Right renal cortex interstitium (tissue), 3 donors: Measurements from ENCODE around the gene MYB. TPM values are rescaled to one million over a fixed set of nuclear protein-coding genes. Genes with fewer than 3 reads are reported as not detected.
"Not testable (repeated sequence)": the region's sequence is repeated elsewhere in the genome, so short reads cannot be mapped to it uniquely, and the experiment has no call there.

ENCODE experiments used
- DNase-seq, 3 donors: peaks; one replicate each; pipeline ENCODE4 v3.0.0-alpha.2; 2013; ENCODE audit warnings: low read depth in 3 of 3, low spot score in 2 of 3
- polyA plus RNA-seq, 3 donors: library from polyadenylated mRNA; unstranded; fragments of 120-200 nt; gene quantifications; one replicate each; pipeline ENCODE4 v1.2.1, GENCODE V29; 2013; ENCODE audit not compliant: insufficient read length in 3 of 3

MYB gene
- polyA plus RNA-seq, 3 donors = 3.9 to 4.6 (median 4.4) TPM

DNA sequence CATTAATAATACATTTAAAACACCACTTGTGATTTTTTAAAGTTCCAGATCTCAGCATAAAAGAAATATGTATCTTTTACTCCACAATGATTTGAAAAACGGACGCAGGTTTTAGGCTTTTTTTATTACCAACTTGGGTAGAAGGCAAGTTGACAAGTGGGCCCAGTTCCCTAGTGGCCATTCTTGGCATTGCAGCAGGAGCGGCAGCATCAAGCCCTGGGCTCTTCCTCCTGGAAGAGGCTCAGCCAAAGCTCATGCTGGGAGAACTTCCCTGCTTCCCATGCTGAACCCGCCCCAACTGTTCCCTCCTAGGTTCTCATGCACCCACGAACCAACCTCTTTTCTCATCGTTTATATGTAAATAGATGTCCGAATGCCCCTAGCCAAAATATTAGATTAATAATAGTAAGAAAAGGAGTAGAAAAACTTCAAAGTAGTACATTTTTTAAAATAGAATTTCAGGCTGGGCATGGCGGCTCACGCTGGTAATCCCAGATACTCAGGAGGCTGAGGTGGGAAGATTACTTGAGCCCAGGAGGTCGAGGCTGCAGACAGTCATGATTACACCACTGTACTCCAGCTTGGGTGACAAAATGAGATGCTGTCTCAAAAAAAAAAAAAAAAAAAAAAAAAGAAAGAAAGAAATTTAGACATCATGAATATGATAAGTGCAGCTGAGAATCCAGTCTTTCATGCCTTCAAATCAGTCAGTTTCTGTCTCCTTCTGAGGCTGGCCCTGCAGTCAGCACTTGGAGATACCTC, 18.2 kb upstream of the MYB start:
- no peak for DNase-seq

DNA sequence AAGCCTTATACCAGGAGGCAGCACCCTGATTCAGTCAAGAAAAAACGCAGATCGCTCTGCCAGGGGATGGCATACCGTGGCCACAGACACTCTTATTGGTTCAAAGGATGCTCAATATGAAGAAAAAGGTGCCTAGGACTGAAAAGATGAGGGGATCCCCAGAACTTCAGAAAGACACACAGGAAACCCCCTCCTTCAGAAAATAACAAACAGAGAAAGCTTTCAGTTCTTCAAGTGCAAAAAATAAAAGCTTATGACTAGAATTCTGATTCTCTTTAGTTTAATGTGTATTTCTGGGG, 17.7 kb upstream of the MYB start:
- DNase-seq = no peak

DNA sequence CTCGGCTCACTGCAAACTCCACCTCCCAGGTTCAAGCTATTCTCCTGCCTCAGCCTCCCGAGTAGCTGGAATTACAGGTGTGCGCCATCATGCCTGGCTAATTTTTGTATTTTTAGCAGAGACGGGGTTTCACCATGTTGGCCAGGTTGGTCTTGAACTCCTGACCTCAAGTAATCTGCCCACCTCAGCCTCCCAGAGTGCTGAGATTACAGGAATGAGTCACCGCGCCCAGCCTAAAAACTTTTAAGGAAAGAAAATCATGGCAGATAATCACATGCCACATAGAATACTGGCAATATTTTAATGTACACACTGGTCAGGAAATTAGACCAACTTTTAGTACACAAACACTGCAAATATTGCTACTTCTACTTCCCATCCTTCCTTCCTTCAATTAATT, 16.7 kb upstream of the MYB start:
- not testable (repeated sequence) for DNase-seq

DNA sequence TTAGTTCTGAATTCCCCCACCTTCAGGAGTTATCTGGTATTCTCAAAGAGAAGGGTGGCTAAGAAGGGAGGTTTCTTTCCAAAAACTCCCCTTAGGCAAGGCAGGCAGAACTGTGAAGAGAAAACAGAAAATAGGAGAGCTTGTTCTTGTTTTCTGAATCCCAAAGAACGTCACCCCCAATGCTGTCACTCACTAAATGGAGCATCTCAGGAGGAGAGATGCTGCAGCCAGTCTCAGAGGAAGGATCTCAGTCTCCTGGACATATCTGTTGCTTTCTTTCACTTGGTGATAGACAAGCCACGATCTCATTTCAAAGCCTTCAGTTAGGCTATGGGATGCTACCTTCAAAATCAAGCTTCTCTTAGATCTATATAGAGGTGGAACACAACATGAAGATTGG, 16.1 kb upstream of the MYB start:
- DNase-seq = no peak

DNA sequence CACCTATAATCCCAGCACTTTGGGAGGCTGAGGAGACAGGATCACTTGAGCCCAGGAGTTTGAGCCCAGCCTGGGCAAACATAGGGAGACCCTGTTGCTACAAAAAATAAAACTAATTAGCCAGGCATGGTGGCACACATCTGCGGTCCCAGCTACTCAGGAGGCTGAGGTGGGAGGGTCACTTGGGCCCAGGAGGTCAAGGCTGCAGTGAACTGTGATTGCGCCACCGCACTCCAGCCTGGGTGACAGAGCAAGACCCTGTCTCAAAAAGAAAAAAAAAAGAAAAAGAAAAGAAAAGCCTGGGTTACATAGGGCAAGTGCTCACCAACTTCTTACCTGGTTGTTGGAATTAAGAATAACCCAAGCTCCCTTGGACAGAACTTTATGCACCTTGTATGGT, 14.6 kb upstream of the MYB start:
- DNase-seq = no peak

DNA sequence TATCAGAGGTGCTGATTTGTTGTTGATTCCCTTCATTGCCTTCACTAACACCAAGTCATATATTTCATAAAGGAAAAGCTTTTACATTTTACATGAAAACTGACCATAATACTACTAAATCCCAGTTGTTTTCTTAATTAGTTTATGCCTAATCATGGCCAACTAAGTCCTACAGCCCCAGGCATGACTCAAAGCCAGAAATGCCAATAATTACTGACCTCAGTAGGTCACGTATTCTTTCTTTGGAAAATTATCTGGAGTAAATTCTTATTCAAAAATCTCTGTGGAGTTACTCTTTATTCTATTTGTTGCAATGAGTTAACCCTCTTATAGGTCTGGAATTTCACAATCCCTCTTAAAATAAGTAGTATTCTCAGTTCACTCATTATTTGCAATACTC, 13.5 kb upstream of the MYB start:
- no peak for DNase-seq

DNA sequence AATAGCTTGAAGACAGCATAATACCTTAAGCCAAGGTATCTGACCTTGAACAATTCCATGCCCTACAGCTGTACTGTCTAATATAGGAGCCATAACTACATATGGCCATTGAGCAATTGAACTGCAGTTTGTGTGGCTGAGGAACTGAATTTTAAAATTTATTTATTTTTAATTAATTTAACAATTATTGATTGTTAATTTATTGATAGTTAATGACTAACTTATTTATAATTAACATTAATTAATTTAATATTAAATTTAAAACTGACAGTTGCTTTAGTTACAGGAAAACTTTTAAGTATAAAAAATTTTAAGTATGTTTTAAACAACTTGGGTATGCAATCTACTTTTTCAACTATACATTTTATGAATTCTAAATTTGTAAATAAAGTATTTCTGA, 12.3 kb upstream of the MYB start:
- DNase-seq = no peak

DNA sequence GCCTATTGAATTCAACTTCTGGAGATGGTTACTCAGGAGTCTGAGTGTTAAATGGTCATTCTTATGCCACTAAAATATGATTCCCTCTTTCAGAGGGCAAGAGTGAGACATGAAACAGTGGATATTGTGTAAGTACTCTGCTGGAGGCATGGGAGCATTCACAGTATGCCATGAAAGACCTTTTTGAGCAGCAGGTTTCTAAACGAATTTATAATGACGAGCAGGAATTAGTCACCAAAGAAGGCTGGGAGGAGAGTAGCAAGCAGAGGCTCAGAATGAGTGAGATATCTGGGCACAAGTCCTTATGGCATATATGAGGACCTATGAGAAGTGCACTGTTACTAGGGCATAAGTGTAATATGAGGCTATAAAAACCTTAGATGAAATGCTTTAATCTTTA, 10.9 kb upstream of the MYB start:
- DNase-seq = no peak

DNA sequence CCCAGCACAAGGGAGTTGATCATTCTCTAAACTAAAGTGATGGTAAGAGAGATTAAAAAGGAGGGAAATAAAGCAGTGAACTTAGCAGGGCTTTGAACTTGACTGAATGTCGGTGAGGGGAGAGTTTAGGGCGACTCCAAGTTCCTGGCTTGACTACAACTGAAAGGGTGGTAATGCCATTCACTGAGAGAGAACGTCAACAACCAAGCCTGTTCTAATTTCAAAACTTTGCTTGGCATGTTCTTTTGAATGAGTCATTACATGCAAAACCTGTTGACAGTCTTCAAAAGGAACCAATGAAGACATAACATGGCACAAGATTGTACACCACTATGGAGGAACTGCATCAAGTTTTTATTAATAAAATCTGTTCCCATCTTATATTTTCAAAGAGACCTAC, 10.3 kb upstream of the MYB start:
- no peak for DNase-seq

DNA sequence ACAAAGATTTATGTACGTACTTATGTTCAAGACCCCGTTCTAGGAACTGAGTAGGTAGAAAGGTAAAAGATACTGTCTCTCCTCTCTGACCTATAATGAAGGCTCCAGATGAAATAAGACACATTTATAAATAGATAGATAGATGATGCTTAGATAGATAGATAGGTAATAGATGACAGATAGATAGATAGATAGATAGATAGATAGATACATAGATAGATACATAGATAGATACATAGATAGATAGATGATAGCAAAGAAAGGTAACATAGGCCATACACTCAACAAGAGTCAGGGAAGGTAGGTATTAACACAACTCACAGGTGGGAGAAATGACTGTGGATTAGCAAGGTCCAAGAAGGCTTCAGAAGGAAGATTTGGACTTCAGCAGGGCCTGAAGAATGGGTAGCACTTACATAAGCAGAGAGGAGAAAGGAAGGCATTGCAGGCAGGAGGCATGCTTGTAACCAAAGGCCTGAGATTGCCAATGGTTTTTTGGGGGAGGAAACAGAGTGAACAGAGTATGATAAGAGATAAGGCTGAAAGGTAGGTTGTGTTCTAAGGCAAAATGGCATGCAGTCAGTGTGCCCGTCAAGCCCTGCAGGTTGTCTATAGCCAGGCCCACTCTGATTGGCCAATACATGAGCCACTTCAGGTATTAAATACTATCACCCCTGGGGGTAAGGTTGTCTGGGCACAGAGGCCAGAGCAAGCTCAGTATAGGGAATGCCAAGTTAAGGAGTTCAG, 7.7 kb upstream of the MYB start:
- DNase-seq = no peak

DNA sequence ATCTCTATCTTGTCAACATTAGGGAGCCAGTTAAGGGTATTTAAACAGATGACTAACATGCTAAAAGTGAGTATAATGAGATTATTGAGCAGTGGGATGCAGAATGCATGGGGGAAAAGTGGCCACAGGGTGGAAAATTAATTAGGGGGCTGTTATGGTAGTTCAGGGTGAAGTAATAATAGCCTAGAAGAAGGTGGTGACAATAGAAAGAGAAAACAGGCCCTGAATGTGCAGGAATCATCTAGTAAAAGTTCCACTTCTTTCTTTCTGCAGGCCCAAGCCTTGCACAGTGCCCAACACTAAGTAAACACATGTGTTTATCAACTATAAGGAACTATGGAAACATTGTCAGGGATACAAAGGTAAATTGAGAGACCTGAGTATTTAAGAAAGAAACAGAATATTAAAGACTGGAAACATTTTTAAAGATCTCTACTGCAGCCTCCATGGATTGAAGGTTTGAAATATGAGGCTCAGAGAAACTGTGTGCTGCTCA, 7.1 kb upstream of the MYB start:
- no peak for DNase-seq

DNA sequence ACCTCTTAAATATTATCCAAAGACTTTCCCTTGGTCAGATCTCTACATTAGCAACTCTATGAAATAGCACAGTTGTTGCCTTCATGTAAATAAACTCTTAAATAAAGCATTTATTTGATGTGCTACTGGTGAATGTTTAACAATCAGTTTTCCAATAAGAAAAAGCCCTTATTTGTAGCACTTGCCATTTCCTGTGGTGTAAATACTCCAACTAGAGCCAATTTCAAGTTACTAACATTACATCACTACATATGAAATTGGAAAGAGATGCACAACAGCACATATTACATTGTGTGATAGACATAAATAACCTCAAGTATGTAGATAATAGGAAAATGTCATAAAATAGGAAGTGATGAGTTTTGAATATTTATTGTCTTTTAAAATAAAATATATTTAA, 5.0 kb upstream of the MYB start:
- DNase-seq = no peak

DNA sequence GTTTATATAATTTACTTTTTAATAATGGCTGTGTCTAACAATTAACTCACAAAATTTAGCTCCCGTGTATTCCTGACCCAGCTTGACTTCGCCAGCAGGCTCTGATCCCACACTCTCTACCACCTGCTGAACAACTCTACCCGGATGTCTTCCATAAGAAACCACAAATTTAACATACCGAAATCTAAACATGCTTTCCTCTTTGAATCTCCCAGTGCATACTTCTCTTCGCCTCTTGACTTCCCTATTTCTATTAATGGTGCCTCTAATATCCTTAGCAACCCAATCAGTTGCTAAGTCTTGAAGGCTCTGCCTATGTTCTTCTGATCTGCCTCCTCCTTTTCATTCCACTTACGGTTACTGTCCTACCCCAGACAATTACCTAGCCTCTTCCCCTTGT, 4.6 kb upstream of the MYB start:
- no peak for DNase-seq

DNA sequence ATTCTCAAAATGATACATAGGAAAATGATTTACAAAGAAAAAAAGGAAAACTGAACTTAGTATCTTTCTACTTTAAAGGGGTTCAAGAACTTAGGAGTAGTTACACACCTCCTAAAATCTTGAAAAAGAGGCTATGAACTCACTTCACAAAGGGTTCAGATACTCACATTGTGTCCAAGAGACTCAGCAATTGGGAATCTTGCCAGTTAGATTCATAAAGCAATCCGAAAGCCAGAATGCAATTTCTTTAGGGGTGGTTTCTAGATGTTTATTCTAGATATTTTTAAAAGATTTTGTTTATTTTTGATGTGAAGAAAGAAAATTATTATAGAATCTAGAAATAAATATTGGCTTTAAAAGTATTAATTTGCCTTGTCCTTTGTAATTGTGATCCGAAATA, 1.7 kb upstream of the MYB start:
- no peak for DNase-seq

DNA sequence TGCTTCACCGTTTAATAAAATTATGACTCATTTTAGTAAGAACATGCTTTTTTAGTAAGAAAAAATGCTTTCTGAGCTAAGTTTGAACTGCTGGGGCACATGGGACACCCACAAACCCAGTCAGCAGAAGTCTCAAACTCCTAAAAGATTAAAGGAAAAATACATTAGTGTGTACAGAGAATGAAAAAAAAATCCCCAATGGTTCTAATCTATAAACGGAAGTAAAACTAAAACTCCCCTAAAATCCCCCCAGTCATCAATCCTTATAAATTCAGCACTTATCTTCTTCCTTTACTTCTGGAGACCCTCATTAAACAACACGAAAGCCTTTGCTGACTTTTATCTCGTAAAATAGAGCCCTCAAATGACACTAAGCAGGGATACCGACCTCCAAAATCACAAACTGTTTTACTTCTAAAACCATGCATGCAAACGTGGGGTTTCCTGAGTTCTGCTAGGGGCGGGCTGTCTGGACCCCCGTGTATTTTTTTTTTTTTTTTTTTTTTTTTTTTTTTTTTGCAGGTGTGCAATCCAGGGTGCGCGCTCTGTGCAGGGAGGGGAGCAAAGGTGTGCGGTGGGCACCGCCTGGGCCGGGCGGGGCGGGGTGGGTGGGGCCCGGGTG, 1.1 kb upstream of the MYB start:
- no peak for DNase-seq

DNA sequence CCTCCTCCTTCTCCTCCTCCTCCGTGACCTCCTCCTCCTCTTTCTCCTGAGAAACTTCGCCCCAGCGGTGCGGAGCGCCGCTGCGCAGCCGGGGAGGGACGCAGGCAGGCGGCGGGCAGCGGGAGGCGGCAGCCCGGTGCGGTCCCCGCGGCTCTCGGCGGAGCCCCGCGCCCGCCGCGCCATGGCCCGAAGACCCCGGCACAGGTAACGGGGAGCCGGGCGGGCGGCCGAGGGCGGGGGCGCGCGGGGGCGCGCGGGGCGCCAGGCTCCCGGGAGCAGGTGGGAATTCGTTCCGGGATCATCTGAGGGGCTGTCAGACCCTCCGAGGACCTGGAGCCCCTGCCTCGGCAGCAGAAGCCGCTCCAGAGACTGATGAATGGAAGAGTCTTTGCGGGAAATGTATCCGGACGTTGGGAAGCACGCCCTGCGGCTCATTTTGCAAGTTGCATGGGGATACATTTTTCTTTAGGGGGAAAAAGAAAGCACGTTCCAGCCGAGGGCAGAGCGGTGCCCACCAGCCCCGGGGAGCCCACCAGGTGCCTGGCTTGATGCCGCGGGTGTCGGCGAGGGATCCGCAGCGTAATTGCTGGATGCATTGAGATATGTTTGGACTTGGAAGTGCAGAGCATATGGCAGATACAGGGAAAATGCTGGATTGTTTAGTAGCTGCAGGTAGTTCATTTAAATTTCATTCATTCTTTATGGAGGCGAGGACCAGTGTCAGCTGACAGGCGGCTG, 394 bp downstream of the MYB start:
- no peak for DNase-seq

DNA sequence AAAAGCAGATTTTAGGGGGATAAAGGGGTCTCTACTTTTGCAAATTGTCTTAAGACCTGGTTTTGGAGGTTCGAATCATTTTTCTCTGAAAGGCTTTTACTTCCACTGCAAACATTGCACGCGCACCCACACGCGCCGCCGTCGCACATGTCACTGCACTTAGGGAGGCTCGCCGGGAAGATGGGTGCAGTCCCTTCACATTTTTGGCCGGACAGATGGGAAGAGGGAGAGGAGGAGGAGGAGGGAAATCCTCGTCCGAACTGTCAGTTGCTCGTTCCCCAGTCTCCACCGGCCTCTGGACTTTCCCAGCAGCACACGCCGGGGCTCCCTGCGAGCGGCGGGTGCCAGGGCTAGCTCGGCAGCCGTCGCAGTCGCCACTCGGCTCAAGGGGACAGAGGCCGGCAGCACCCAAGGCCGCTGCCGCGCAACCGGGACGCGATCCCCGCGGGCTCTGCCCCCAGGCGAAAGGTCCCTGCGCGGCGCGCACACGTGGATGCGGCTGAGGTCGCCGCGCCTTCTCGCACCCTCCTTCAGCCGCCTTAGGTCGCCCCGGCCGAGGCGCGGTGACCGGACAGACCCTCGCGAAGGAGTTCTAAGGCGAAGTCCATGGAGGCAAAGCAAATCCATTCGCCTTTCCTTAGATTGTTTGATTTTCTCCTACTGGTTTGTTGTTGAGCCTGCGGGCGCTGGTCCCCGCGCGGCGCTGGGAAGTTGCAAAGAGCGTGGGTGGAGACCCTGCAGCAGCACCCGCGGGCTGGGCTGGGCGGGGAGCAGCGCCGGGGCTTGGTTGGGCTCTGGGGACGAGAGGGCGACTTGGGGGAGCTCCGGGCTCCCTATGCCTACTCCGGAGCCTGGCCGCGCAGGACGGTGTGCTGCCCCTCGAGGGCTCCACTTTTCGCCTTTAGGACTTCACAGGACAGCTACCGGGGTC, 1.2 kb downstream of the MYB start:
- no peak for DNase-seq

DNA sequence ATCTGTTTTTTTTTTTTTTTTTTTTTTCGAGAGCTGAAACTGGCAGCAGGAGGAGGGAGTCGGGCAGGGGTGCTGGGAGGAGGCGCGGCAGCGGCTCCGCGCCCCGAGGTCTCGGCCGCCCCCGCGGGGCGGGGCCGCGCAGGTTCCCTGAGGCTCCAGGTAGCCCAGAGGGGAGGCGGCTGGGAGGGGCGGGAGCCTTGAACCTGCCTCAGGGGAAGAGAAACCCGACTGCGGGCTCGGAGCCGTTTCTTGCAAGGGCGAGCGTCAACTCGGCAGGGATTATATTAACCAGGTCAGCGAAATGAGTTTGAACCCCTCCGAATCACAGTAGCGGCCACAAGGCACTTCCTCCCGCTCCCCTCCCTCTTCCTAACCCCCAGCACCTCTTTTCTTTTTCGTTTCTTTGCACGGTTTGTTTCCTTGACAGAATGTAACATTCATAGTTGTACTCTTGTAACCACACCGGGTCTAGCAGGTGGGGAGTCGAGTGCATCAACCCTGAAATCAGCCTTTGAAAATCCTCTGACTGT, 2.0 kb downstream of the MYB start:
- DNase-seq = no peak

DNA sequence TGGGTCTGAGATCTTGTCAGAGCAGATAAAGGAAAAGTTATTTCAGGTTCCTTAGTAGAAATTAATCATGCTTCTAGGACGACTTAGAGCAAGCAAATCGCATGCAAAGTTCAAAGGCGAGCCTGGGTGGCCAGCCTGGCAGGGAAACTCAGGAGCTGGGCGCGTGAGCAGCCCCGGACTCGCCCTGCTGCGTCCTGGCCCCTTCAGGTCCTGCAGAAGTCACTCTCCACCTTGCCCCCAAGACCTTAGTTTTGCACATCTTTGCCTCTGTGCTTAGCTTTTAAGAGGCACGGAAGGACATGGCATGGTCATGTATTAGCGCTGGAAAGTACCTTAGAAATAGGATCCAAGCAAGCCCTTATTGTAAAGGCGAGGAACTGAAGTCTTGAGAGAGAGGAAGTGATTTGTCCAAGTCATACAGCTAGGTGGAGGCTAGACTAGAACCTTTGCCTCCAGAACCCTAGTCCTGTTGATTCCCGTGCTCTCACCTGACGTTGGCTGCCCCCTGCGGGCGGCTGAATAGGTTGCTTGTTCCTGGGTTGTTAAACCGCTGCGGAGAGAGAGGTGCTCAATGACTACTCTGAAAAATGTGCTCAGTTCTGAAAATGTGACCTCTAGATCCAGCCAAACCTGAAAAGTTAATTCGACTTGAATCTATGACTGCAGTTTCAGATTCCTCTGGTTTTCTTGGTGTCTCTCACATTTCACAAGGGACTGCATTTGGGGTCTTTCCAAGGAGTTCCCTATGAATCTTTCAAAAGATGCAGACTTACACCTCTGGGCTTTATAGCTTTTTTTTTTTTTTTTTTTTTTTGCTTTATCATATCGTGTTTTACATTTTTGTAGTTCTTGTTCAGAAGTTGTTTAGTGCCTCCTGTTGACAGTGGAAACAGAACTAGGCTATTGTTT, 2.7 kb downstream of the MYB start:
- peak in 1 of 3 donors; percentile 27 for DNase-seq
